SK-N-SH (cell line): ENCODE measurements around the gene CD163L1. TPM values are rescaled to one million over a fixed set of nuclear protein-coding genes. Genes with fewer than 3 reads are reported as not detected.

Source experiments
- CTCF ChIA-PET: fragments of 300-600, 350-600 bp; formaldehyde crosslinking; extraction: SDS; loops from one replicate; lab custom pipeline; 2021; lab: Yijun Ruan, JAX
- POLR2A ChIA-PET: fragments of 350-600 bp; sonication (Branson Sonifier 250); formaldehyde crosslinking; extraction: SDS; loops from one replicate; lab custom pipeline; 2020; ENCODE audit warnings: antibody characterized with exemption, inconsistent platforms; lab: Yijun Ruan, JAX
- DNase-seq: peaks from one replicate; pipeline ENCODE4 v3.0.0; 2012
- H2AFZ ChIP-seq: fragments of 200-600 bp; sonication (generic); 2 replicates; pipeline ENCODE4 v1.8.1; 2016; ENCODE audit warnings: antibody characterized with exemption, mild to moderate bottlenecking, low read depth
- H3F3A ChIP-seq: fragments of 200-600 bp; sonication (generic); replicated peaks from 2 replicates; pipeline ENCODE3; 2016; ENCODE audit warnings: antibody characterized with exemption, mild to moderate bottlenecking; ENCODE audit not compliant: insufficient read depth
- H3K27ac ChIP-seq, 2 experiments: fragments of 200-500 bp in 1 of 2; fragments of 200-600 bp in 1 of 2; sonication (Bioruptor generic) in 1 of 2; sonication (generic), shearing (Covaris generic) in 1 of 2; 2 replicates each; pipeline versions ENCODE4 v1.5.1 to v1.6.1; 2014 to 2016; ENCODE audit warnings: low read depth in 2 of 2, inconsistent platforms in 1 of 2, low read length in 1 of 2, mild to moderate bottlenecking in 1 of 2, mixed read lengths in 1 of 2
- H3K27me3 ChIP-seq: fragments of 200-600 bp; sonication (generic), shearing (Covaris generic); 2 replicates; pipeline ENCODE4 v1.6.1; 2016; ENCODE audit warnings: mixed run types; ENCODE audit not compliant: insufficient read depth
- H3K36me3 ChIP-seq, 2 experiments: fragments of 200-500 bp in 1 of 2; fragments of 200-600 bp in 1 of 2; sonication (Bioruptor generic) in 1 of 2; sonication (generic) in 1 of 2; replicated peaks in 1 of 2; 2 replicates each; pipeline versions ENCODE3 to v1.5.1; 2014 to 2016; ENCODE audit warnings: low read length in 1 of 2, mild to moderate bottlenecking in 1 of 2; ENCODE audit not compliant: insufficient read depth in 2 of 2, control insufficient read depth in 1 of 2
- H3K4me1 ChIP-seq, 2 experiments: fragments of 200-500 bp in 1 of 2; fragments of 200-600 bp in 1 of 2; sonication (Bioruptor generic) in 1 of 2; sonication (generic), shearing (Covaris generic) in 1 of 2; 2 replicates each; pipeline versions ENCODE4 v1.5.1 to v1.6.1; 2014 to 2016; ENCODE audit warnings: low read depth in 1 of 2, low read length in 1 of 2, mixed run types in 1 of 2; ENCODE audit not compliant: insufficient read depth in 2 of 2, control insufficient read depth in 1 of 2
- H3K4me2 ChIP-seq: fragments of 200-600 bp; sonication (generic), shearing (Covaris generic); 2 replicates; pipeline ENCODE4 v1.6.1; 2017; ENCODE audit warnings: mixed run types
- H3K4me3 ChIP-seq, 2 experiments: fragments of 200-500 bp in 1 of 2; fragments of 200-600 bp in 1 of 2; sonication (Bioruptor generic) in 1 of 2; sonication (generic), shearing (Covaris generic) in 1 of 2; 2 replicates each; pipeline versions ENCODE4 v1.5.1 to v1.8.1; 2014 to 2016; ENCODE audit warnings: low read depth in 2 of 2, inconsistent platforms in 1 of 2, low read length in 1 of 2, mild to moderate bottlenecking in 1 of 2, mixed read lengths in 1 of 2, moderate library complexity in 1 of 2
- H3K79me2 ChIP-seq: fragments of 200-600 bp; sonication (generic); 2 replicates; pipeline ENCODE4 v1.8.1; 2017; ENCODE audit warnings: mild to moderate bottlenecking; ENCODE audit not compliant: insufficient read depth
- H3K9ac ChIP-seq: fragments of 200-600 bp; sonication (generic); 2 replicates; pipeline ENCODE4 v1.6.1; 2017; ENCODE audit warnings: mixed run types
- H3K9me2 ChIP-seq: fragments of 200-600 bp; sonication (generic); 2 replicates; pipeline ENCODE4 v1.6.1; 2017; ENCODE audit warnings: mixed run types
- H3K9me3 ChIP-seq: fragments of 200-600 bp; sonication (generic); 2 replicates; pipeline ENCODE4 v1.6.1; 2017; ENCODE audit warnings: mixed run types, mild to moderate bottlenecking, moderate library complexity
- H4K20me1 ChIP-seq: fragments of 200-600 bp; sonication (generic); 2 replicates; pipeline ENCODE4 v1.6.1; 2017; ENCODE audit warnings: mild to moderate bottlenecking, mixed run types; ENCODE audit not compliant: insufficient read depth
- CHD2 ChIP-seq: fragments of 150-350 bp; IDR thresholded peaks from 2 replicates; pipeline ENCODE4 v1.6.1; 2018; ENCODE audit warnings: low read length; ENCODE audit not compliant: partially characterized antibody
- CTCF ChIP-seq: fragments of 200-600 bp; sonication (generic); IDR thresholded peaks from 2 replicates; pipeline ENCODE4 v1.6.1; 2017; ENCODE audit warnings: antibody characterized with exemption, mild to moderate bottlenecking, moderate library complexity
- FOXJ3 ChIP-seq: sonication (generic); formaldehyde crosslinking; IDR thresholded peaks from 2 replicates; pipeline ENCODE4 v1.5.1; 2020; ENCODE audit warnings: mild to moderate bottlenecking, missing genetic modification reagents
- FOXM1 ChIP-seq: IDR thresholded peaks from 2 replicates; pipeline ENCODE4 v1.4.0; 2012; ENCODE audit warnings: low read depth, mild to moderate bottlenecking
- MAX ChIP-seq: IDR thresholded peaks from 2 replicates; pipeline ENCODE4 v1.4.0; 2012; ENCODE audit warnings: low read depth
- MEF2A ChIP-seq: IDR thresholded peaks from 2 replicates; pipeline ENCODE4 v1.4.0; 2012; ENCODE audit warnings: low read depth, borderline replicate concordance
- MXI1 ChIP-seq: IDR thresholded peaks from 2 replicates; pipeline ENCODE4 v1.6.1; 2012; ENCODE audit warnings: mild to moderate bottlenecking, low read depth, low read length, improper control_type of control experiment
- NFIC ChIP-seq: IDR thresholded peaks from 2 replicates; pipeline ENCODE4 v1.4.0; 2012; ENCODE audit warnings: borderline replicate concordance
- POLR2AphosphoS5 ChIP-seq: IDR thresholded peaks from 2 replicates; pipeline ENCODE4 v1.6.1; 2012; ENCODE audit warnings: low read depth, low read length
- RAD21 ChIP-seq: IDR thresholded peaks from 2 replicates; pipeline ENCODE4 v1.6.1; 2012; ENCODE audit warnings: mild to moderate bottlenecking, low read length
- RCOR1 ChIP-seq: fragments of 150-350 bp; IDR thresholded peaks from 2 replicates; pipeline ENCODE4 v1.6.1; 2017; ENCODE audit warnings: antibody characterized with exemption, low read length
- REST ChIP-seq: IDR thresholded peaks from 2 replicates; pipeline ENCODE4 v1.6.1; 2012; ENCODE audit warnings: mild to moderate bottlenecking, low read depth, low read length, moderate library complexity
- RFX5 ChIP-seq: IDR thresholded peaks from 2 replicates; pipeline ENCODE4 v1.6.1; 2012; ENCODE audit warnings: mild to moderate bottlenecking, improper control_type of control experiment, low read length
- RXRA ChIP-seq: IDR thresholded peaks from 2 replicates; pipeline ENCODE4 v1.4.0; 2012; ENCODE audit warnings: low read depth, mild to moderate bottlenecking, borderline replicate concordance
- SIN3A ChIP-seq: IDR thresholded peaks from 2 replicates; pipeline ENCODE4 v1.6.1; 2012; ENCODE audit warnings: low read depth, mild to moderate bottlenecking, low read length, moderate library complexity, borderline replicate concordance
- SMC3 ChIP-seq: IDR thresholded peaks from 2 replicates; pipeline ENCODE4 v1.6.1; 2012; ENCODE audit warnings: low read depth, low read length, improper control_type of control experiment
- TAF1 ChIP-seq: IDR thresholded peaks from 2 replicates; pipeline ENCODE4 v1.6.1; 2012; ENCODE audit warnings: low read depth, mild to moderate bottlenecking, low read length, moderate library complexity, borderline replicate concordance
- TEAD4 ChIP-seq: IDR thresholded peaks from 2 replicates; pipeline ENCODE4 v1.4.0; 2012; ENCODE audit warnings: mild to moderate bottlenecking, borderline replicate concordance; ENCODE audit not compliant: insufficient read depth
- ZBTB33 ChIP-seq: IDR thresholded peaks from 2 replicates; pipeline ENCODE4 v1.4.0; 2012; ENCODE audit warnings: low read depth, borderline replicate concordance
- WGBS: methylation state at CpG from one replicate; pipeline ENCODE4 v1.1.6; 2017; ENCODE audit warnings: low lambda C conversion rate; 5-methylcytosine and 5-hydroxymethylcytosine counted together
- polyA plus RNA-seq, 3 experiments: library from polyadenylated mRNA; depleted of rRNA; stranded (reverse); fragments of >200 nt; gene quantifications; 2 replicates each; pipeline ENCODE4 v1.2.3, GENCODE V29; 2012

CD163L1 gene
- polyA plus RNA-seq, 1 of the 3 experiments (the other 2 are of a cell fraction) = 0.25 TPM

DNA sequence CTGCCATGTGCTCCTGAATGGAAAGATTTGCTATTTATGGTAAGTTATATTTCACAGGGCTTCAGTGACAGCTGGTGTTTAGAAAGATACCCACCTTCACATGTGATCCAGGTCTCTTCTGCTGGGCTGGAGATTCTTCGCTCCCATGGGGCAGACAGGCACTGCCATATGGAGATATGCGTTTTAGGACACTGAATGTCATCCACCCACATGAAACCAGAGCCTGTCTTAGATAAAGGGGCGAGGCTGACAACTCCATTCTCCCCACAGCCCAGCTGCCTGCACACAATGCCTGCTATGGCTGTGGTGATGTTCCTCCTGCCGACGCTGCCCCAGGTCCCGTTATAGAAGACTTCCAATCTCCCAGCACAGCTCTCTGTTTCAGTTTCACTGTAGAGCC is 70.7 kb downstream of the CD163L1 start:
- CTCF ChIA-PET = no interaction called here
- no peak for DNase-seq
- H3K9ac ChIP-seq = no peak overlapping the region
- no peaks in the 10 kb centered on the region for H3K9me2 ChIP-seq
- no peaks in the 10 kb centered on the region for H3K79me2 ChIP-seq
- H3K9me3 ChIP-seq = no peaks in the 10 kb centered on the region; the same call in 1 of the 2 replicates
- POLR2A ChIA-PET = no interaction called here
- WGBS = 25% methylated on average over 6 of the region's 6 CpGs
- H3K4me1 ChIP-seq = peaks cover 0 to 7% of the 10 kb centered on the region in 2 experiments; a peak in 1 of 4 replicates
- H3F3A ChIP-seq = peaks cover 5% of the 10 kb centered on the region
- H3K27me3 ChIP-seq = no peaks in the 10 kb centered on the region; the same call in 1 of the 2 replicates
- no peak overlapping the region for H3K27ac ChIP-seq
- H3K4me2 ChIP-seq = no peak overlapping the region
- peaks cover 0 to 3% of the 10 kb centered on the region in 2 experiments for H3K36me3 ChIP-seq
- no peak overlapping the region for H3K4me3 ChIP-seq
- no peak overlapping the region for H2AFZ ChIP-seq
- H4K20me1 ChIP-seq = no peaks in the 10 kb centered on the region
- TF ChIP-seq SIN3A = no peak
- no peak for TF ChIP-seq MAX
- TF ChIP-seq NFIC = no peak
- TF ChIP-seq POLR2AphosphoS5 = no peak
- no peak for TF ChIP-seq MXI1
- no peak for TF ChIP-seq ZBTB33
- no peak for TF ChIP-seq RFX5
- no peak for TF ChIP-seq REST
- TF ChIP-seq RCOR1 = no peak
- no peak for TF ChIP-seq FOXM1
- no peak for TF ChIP-seq TEAD4
- no peak for TF ChIP-seq MEF2A
- no peak for TF ChIP-seq RXRA
- no peak for TF ChIP-seq SMC3
- no peak for TF ChIP-seq FOXJ3 (CRISPR knock-in tag)
- TF ChIP-seq TAF1 = no peak
- TF ChIP-seq RAD21 = no peak
- no peak for TF ChIP-seq CTCF
- TF ChIP-seq CHD2 = no peak
- TF ChIP-seq, all 33 proteins: peak for 0
